K562 (cell line): ENCODE measurements around the gene G6PC3. TPM values are rescaled to one million over a fixed set of nuclear protein-coding genes. Genes with fewer than 3 reads are reported as not detected.
A peak's percentile ranks its signal among the peaks of the same experiment; 100 is the strongest.

Experiments used
- ATAC-seq: fragments of 200-7000 bp; cut with Tn5 transposase; 3 replicates; pipeline ENCODE4 v1.9.1; 2020; ENCODE audit warnings: moderate library complexity
- BruUV-seq: library from RNA; stranded (reverse); fragments of 400-500 nt; replicated peaks from 2 replicates; lab custom pipeline; 2021; lab: Mats Ljungman, UMichigan
- CTCF ChIA-PET: fragments of 300-600 bp; formaldehyde crosslinking; extraction: SDS; loops from one replicate; lab custom pipeline; 2021; ENCODE audit warnings: low intra/inter-chr PET ratio; lab: Yijun Ruan, JAX
- POLR2A ChIA-PET: fragments of 300-600, 350-650 bp; sonication (Branson Sonifier 250); formaldehyde crosslinking; extraction: SDS; loops from one replicate; lab custom pipeline; 2021; ENCODE audit warnings: antibody characterized with exemption, inconsistent platforms; lab: Yijun Ruan, JAX
- DNase-seq, 4 experiments: peaks; one replicate each; pipeline versions ENCODE4 v3.0.0 to v3.0.0-alpha.2; 2011 to 2018; ENCODE audit warnings: low spot score in 3 of 4, mixed read lengths in 3 of 4; ENCODE audit errors: extremely low read depth in 1 of 4
- FAIRE-seq: peaks from 2 replicates; lab custom pipeline; 2011; peaks lifted over from hg19 to GRCh38; lab: Jason Lieb, UNC
- H2AFZ ChIP-seq: 2 replicates; pipeline ENCODE4 v1.6.0; 2011; ENCODE audit warnings: low read depth, low read length, control low read depth, inconsistent platforms
- H3K27ac ChIP-seq: fragments of 200-600 bp; 3 replicates; pipeline ENCODE4 v1.8.0; 2011; ENCODE audit warnings: low read depth, mild to moderate bottlenecking, control low read depth, inconsistent platforms, low read length, moderate library complexity, mixed read lengths; ENCODE audit errors: extremely low read depth
- H3K27me3 ChIP-seq, 2 experiments: fragments of 300-600 bp in 1 of 2; 2 replicates in 1 of 2; 3 replicates in 1 of 2; pipeline versions ENCODE4 v1.6.0 to v1.8.0; 2011; ENCODE audit warnings: inconsistent platforms in 2 of 2, low read length in 2 of 2, mild to moderate bottlenecking in 1 of 2, mixed read lengths in 1 of 2, moderate library complexity in 1 of 2; ENCODE audit not compliant: control insufficient read depth in 2 of 2, insufficient read depth in 2 of 2
- H3K36me3 ChIP-seq: fragments of 300-600 bp; 3 replicates; pipeline ENCODE4 v1.8.0; 2011; ENCODE audit warnings: mild to moderate bottlenecking, low read length, inconsistent platforms; ENCODE audit not compliant: control insufficient read depth, insufficient read depth
- H3K4me1 ChIP-seq, 2 experiments: fragments of 200-600 bp in 1 of 2; replicated peaks in 1 of 2; 2 replicates in 1 of 2; 3 replicates in 1 of 2; pipeline versions ENCODE4 v1.5.1 to v1.8.0; 2011; ENCODE audit warnings: inconsistent platforms in 2 of 2, low read length in 2 of 2, mild to moderate bottlenecking in 1 of 2, mixed read lengths in 1 of 2, moderate library complexity in 1 of 2; ENCODE audit not compliant: control insufficient read depth in 2 of 2, insufficient read depth in 2 of 2
- H3K4me2 ChIP-seq: 2 replicates; pipeline ENCODE4 v1.6.1; 2011; ENCODE audit warnings: low read length, control low read depth, inconsistent platforms, mixed read lengths; ENCODE audit not compliant: insufficient read depth
- H3K4me3 ChIP-seq: fragments of 200-600 bp; sonication (generic), shearing (Covaris generic); 2 replicates; pipeline ENCODE4 v1.5.1; 2016; ENCODE audit warnings: control low read depth, inconsistent platforms
- H3K79me2 ChIP-seq: fragments of 200-600 bp; 3 replicates; pipeline ENCODE4 v1.8.0; 2011; ENCODE audit warnings: low read length, inconsistent platforms; ENCODE audit not compliant: control insufficient read depth, insufficient read depth
- H3K9ac ChIP-seq, 2 experiments: 2 replicates each; pipeline versions ENCODE4 v1.6.0 to v1.6.1; 2011; ENCODE audit warnings: low read depth in 2 of 2, low read length in 2 of 2, control low read depth in 1 of 2, inconsistent platforms in 1 of 2, mild to moderate bottlenecking in 1 of 2, mixed read lengths in 1 of 2; ENCODE audit not compliant: insufficient read depth in 1 of 2
- H3K9me1 ChIP-seq: one replicate; pipeline ENCODE4 v1.6.0; 2011; ENCODE audit warnings: inconsistent platforms, mild to moderate bottlenecking, low read length, moderate library complexity; ENCODE audit not compliant: control insufficient read depth, insufficient read depth
- H3K9me3 ChIP-seq: replicated peaks from 2 replicates; pipeline ENCODE4 v1.5.1; 2011; ENCODE audit warnings: low read depth, low read length, inconsistent platforms; ENCODE audit not compliant: control insufficient read depth, insufficient read depth
- H4K20me1 ChIP-seq: replicated peaks from 2 replicates; pipeline ENCODE4 v1.6.1; 2011; ENCODE audit warnings: low read length, inconsistent platforms, mixed read lengths; ENCODE audit not compliant: control insufficient read depth, insufficient read depth
- CBX3 ChIP-seq, 2 experiments: IDR thresholded peaks; 1 replicate in 1 of 2; 2 replicates in 1 of 2; pipeline ENCODE4 v1.6.1; 2012; ENCODE audit warnings: inconsistent platforms in 2 of 2, low read length in 2 of 2, borderline replicate concordance in 1 of 2, control low read depth in 1 of 2
- CREM ChIP-seq: IDR thresholded peaks from 2 replicates; pipeline ENCODE4 v1.6.1; 2014; ENCODE audit warnings: antibody characterized with exemption, low read depth
- CTCF ChIP-seq, 3 experiments: IDR thresholded peaks in 2 of 3; conservative IDR thresholded peaks in 1 of 3; 2 replicates each; pipeline ENCODE4 v1.5.1; 2011 to 2012; ENCODE audit warnings: low read length in 3 of 3, mild to moderate bottlenecking in 3 of 3, control low read depth in 2 of 3, improper control_type of control experiment in 1 of 3, inconsistent platforms in 1 of 3, low read depth in 1 of 3, mixed read lengths in 1 of 3, moderate library complexity in 1 of 3; ENCODE audit not compliant: insufficient read depth in 2 of 3
- CTCFL ChIP-seq: IDR thresholded peaks from 2 replicates; pipeline ENCODE4 v1.6.1; 2011; ENCODE audit warnings: borderline replicate concordance, low read depth, mild to moderate bottlenecking, moderate library complexity, low read length; ENCODE audit not compliant: insufficient read depth, poor library complexity, severe bottlenecking
- E2F6 ChIP-seq, 2 experiments: IDR thresholded peaks; 2 replicates each; pipeline ENCODE4 v1.6.1; 2011; ENCODE audit warnings: borderline replicate concordance in 1 of 2, control low read depth in 1 of 2, low read depth in 1 of 2, low read length in 1 of 2, mild to moderate bottlenecking in 1 of 2, mixed read lengths in 1 of 2, moderate library complexity in 1 of 2; ENCODE audit not compliant: insufficient read depth in 1 of 2, insufficient read length in 1 of 2, poor library complexity in 1 of 2, severe bottlenecking in 1 of 2; ENCODE audit errors: extremely low read depth in 1 of 2
- ELF4 ChIP-seq: fragments of 450-650 bp; formaldehyde crosslinking; IDR thresholded peaks from 2 replicates; pipeline ENCODE4 v1.4.0; 2022; ENCODE audit warnings: missing genetic modification characterization
- MAX ChIP-seq: sonication (generic); formaldehyde crosslinking; IDR thresholded peaks from 2 replicates; pipeline ENCODE4 v1.9.0; 2022; ENCODE audit warnings: mild to moderate bottlenecking, missing genetic modification reagents
- MYNN ChIP-seq, 2 experiments: sonication (generic); formaldehyde crosslinking in 1 of 2; IDR thresholded peaks; 2 replicates each; pipeline versions ENCODE4 v1.5.0 to v1.6.1; 2016 to 2020; ENCODE audit warnings: antibody characterized with exemption in 1 of 2, missing genetic modification reagents in 1 of 2
- POU5F1 ChIP-seq: fragments of 150-350 bp; IDR thresholded peaks from 2 replicates; pipeline ENCODE4 v1.6.1; 2014; ENCODE audit warnings: borderline replicate concordance, low read length, low read depth, mild to moderate bottlenecking; ENCODE audit not compliant: partially characterized antibody
- RAD21 ChIP-seq, 2 experiments: fragments of 250-450 bp in 1 of 2; fragments of 450-650 bp in 1 of 2; sonication (Bioruptor Pico) in 1 of 2; formaldehyde crosslinking in 1 of 2; IDR thresholded peaks in 1 of 2; conservative IDR thresholded peaks in 1 of 2; 2 replicates each; pipeline versions ENCODE4 v1.4.0 to v1.8.0; 2020 to 2022; ENCODE audit warnings: mild to moderate bottlenecking in 2 of 2, moderate library complexity in 1 of 2
- WGBS: fragments of 100-300 bp; shearing (Covaris generic); methylation state at CpG from one replicate; pipeline ENCODE4 v1.1.6; 2016; ENCODE audit warnings: low coverage, mixed read lengths; ENCODE audit not compliant: insufficient coverage; ENCODE audit errors: missing lambda C conversion rate; 5-methylcytosine and 5-hydroxymethylcytosine counted together
- in situ Hi-C: fragments of 300-500 bp; cut with MboI; formaldehyde crosslinking; loops from 4 replicates; pipeline ENCODE4 v1.15.0; 2018; ENCODE audit warnings: inconsistent platforms, mixed read lengths
- intact Hi-C: fragments of 100-400 bp; cut with micrococcal nuclease; formaldehyde crosslinking; loops from 2 replicates; pipeline ENCODE4 v1.14.2; 2022
- polyA plus RNA-seq, 8 experiments: library from polyadenylated mRNA; depleted of rRNA in 4 of 8; stranded (reverse) in 5 of 8; unstranded in 3 of 8; fragments of >200 nt; fragmentation: Nextera tagmentation in 2 of 8; fragmentation: Illumina TruSeq in 1 of 8; extraction: Ambion mirVana in 2 of 8; extraction: Trizol in 1 of 8; gene quantifications; 2 replicates each; pipeline versions ENCODE4 v1.2.1 to v1.2.3, GENCODE V29; 2011 to 2014; ENCODE audit warnings: inconsistent platforms in 1 of 8, missing spikeins in 1 of 8
- total RNA-seq, 7 experiments: library from RNA; depleted of rRNA in 6 of 7; stranded (reverse); fragments of >200 nt in 6 of 7; fragmentation: Illumina TruSeq in 2 of 7; extraction: Trizol in 2 of 7; gene quantifications; 2 replicates each; pipeline versions ENCODE4 v1.2.1 to v1.2.3, GENCODE V29; 2011 to 2021; ENCODE audit warnings: low replicate concordance in 1 of 7

The G6PC3 gene
- total and polyA plus RNA-seq, 9 of the 15 experiments (the other 6 are each of a cell fraction or from before 2014, with no cell fraction given): 10.4 to 57.8 (median 31.1) TPM

GRCh38 chr17:44084131-44084538, 13.6 kb downstream of the G6PC3 start:
- Histone ChIP-seq H3K9ac (peak overlapping the region in 1 of 2 experiments; percentile 28; a peak in 1 of 4 replicates), H3K4me3 (no peak overlapping the region), H3K4me2 (no peak overlapping the region), H3K36me3 (peaks cover 28% of the 10 kb centered on the region; the same call in 1 of the 3 replicates), H2AFZ (no peak overlapping the region), H3K4me1 (peaks cover 21 to 51% of the 10 kb centered on the region in 2 experiments)
- WGBS: 40% methylated on average over 7 of the region's 10 CpGs
- POLR2A ChIA-PET: interaction anchor here (1.0 kb wide), 1 partner anchor 17 kb away, joined by 4 read pairs; no protein-coding TSS in a partner anchor
- peak; percentile 49 to 56 (median 51) for DNase-seq
- intact Hi-C loops: no loop called here
- in situ Hi-C loops: no loop called here
- peak; percentile 39 to 53 (median 51); a peak in 5 of 6 replicates for TF ChIP-seq CTCF (IDR thresholded peaks at IDR 0.05 in 2 of 3, conservative IDR thresholded peaks at IDR 0.05 in 1 of 3; ENCODE audit: insufficient read depth in 2 of 3, low read depth in 1 of 3, low read length in 3 of 3)
- TF ChIP-seq ELF4 (CRISPR knock-in tag): no peak
- peak in 1 of 2 experiments; percentile 24; a peak in 2 of 4 replicates for TF ChIP-seq RAD21 (CRISPR knock-in tag; conservative IDR thresholded peaks at IDR 0.05 in 1 of 2, IDR thresholded peaks at IDR 0.05 in 1 of 2)
- TF ChIP-seq MAX (CRISPR knock-in tag): 0 out of 2 replicates have a peak, but pooled peaks have one; percentile 17
- 0 out of 2 replicates have a peak, but pooled peaks have one; percentile 31 for TF ChIP-seq MYNN (IDR thresholded peaks at IDR 0.05)
- no peak for TF ChIP-seq MYNN (CRISPR knock-in tag; IDR thresholded peaks at IDR 0.05)
- no peak for TF ChIP-seq POU5F1
- peak in 1 of 2 experiments; percentile 44 for TF ChIP-seq E2F6 (IDR thresholded peaks at IDR 0.05; ENCODE audit: borderline replicate concordance in 1 of 2, extremely low read depth in 1 of 2, insufficient read depth in 1 of 2, insufficient read length in 1 of 2, low read depth in 1 of 2, low read length in 1 of 2, poor library complexity in 1 of 2, severe bottlenecking in 1 of 2)
- TF ChIP-seq CBX3 (IDR thresholded peaks at IDR 0.05; ENCODE audit: borderline replicate concordance in 1 of 2, low read length in 2 of 2): 0 out of 3 replicates have a peak, but pooled peaks of 1 of the 2 experiments have one; percentile 22
- peak; percentile 59 for TF ChIP-seq CTCFL
- TF ChIP-seq CREM: peak; percentile 54; the same call in 1 of the 2 replicates
- TF ChIP-seq, all 486 proteins: peak for 8
- Histone ChIP-seq H3K79me2 (no peaks in the 10 kb centered on the region; the same call in 2 of the 3 replicates), H3K9me1 (peaks cover 4% of the 10 kb centered on the region), H4K20me1 (no peaks in the 10 kb centered on the region), H3K9me3 (no peaks in the 10 kb centered on the region), H3K27me3 (no peaks in the 10 kb centered on the region), H3K27ac (no peak overlapping the region)
- FAIRE-seq (no peak), ATAC-seq (peak; percentile 40; the same call in 2 of the 3 replicates)
- CTCF ChIA-PET: interaction anchor here (0.8 kb wide), 1 partner anchor 14 kb away, joined by 3 read pairs; no protein-coding TSS in a partner anchor
- no TSS peak for BruUV-seq
